AG09309 (cell line): Measurements from ENCODE around the gene PLAGL2.
"Not testable (repeated sequence)": the region's sequence is repeated elsewhere in the genome, so short reads cannot be mapped to it uniquely, and the experiment has no call there.

Experiments used
- DNase-seq: peaks from one replicate; pipeline ENCODE4 v3.0.0-alpha.2; 2010; ENCODE audit warnings: low read depth
- H3K4me3 ChIP-seq: 2 replicates; pipeline ENCODE4 v1.5.1; 2011; ENCODE audit warnings: mild to moderate bottlenecking, low read depth, low read length, moderate library complexity; ENCODE audit not compliant: control insufficient read depth
- CTCF ChIP-seq: IDR thresholded peaks from 2 replicates; pipeline ENCODE4 v1.5.1; 2011; ENCODE audit warnings: mild to moderate bottlenecking, low read depth, low read length, inconsistent platforms; ENCODE audit not compliant: insufficient read depth, control insufficient read depth; ENCODE audit errors: missing control alignments

PLAGL2 gene

DNA sequence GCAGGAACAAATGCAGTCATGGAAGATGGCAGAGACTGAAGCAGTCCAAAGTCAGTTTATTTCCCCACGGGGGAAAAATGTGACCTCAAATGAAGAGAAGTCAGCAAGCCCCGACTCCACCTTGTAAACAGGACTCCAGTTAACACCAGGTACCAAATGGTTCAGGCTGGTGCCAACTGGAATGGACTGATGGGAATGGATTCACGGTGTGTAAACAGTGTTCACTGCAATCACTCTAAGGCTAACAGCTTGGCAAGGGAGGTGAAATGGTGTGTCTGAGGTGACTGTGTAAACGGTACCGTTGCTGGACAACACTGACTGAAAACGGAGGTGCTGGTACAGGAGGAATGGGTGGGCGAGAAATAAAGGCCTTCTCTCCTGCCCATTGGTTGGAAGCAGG, 12.0 kb downstream of the PLAGL2 start:
- DNase-seq, result no peak
- H3K4me3 ChIP-seq, result no peak overlapping the region
- no peak for TF ChIP-seq CTCF

GRCh38 chr20:32193996-32194395, 13.5 kb downstream of the PLAGL2 start:
- no peak for DNase-seq
- no peak for TF ChIP-seq CTCF
- no peak overlapping the region for H3K4me3 ChIP-seq

- not testable (repeated sequence) for DNase-seq, H3K4me3 ChIP-seq
These were observed 14.2 kb downstream of the PLAGL2 start for GRCh38 chr20:32193336-32193735.

DNA sequence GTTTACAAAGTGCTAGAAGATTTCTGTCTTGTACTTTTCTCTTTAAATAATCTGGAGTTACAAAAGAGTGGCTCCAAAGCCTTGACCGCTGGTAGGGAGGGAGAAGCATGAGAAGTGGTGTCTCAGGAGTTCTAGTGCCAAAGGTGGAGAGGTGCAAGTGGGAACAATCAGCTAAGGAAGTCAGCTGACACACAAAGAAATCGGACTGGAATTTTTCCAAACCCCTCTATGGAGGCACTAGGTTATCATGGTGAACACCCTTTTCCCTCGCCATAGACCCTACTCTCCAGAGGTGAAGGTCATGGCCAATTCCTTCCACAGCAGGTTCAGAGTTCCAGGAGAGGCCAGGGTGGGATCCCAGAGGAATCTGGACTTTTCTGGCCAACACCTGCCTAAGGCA, 14.8 kb downstream of the PLAGL2 start:
- DNase-seq, result no peak
- H3K4me3 ChIP-seq, result no peak overlapping the region
- TF ChIP-seq CTCF, result no peak

- no peak for TF ChIP-seq CTCF
- H3K4me3 ChIP-seq, result no peak overlapping the region
- DNase-seq, result no peak
These were observed 15.7 kb downstream of the PLAGL2 start for GRCh38 chr20:32191873-32192272.

- no peak overlapping the region for H3K4me3 ChIP-seq
- DNase-seq, result no peak
- TF ChIP-seq CTCF, result no peak
These were observed 16.1 kb downstream of the PLAGL2 start for GRCh38 chr20:32191422-32191821.

DNA sequence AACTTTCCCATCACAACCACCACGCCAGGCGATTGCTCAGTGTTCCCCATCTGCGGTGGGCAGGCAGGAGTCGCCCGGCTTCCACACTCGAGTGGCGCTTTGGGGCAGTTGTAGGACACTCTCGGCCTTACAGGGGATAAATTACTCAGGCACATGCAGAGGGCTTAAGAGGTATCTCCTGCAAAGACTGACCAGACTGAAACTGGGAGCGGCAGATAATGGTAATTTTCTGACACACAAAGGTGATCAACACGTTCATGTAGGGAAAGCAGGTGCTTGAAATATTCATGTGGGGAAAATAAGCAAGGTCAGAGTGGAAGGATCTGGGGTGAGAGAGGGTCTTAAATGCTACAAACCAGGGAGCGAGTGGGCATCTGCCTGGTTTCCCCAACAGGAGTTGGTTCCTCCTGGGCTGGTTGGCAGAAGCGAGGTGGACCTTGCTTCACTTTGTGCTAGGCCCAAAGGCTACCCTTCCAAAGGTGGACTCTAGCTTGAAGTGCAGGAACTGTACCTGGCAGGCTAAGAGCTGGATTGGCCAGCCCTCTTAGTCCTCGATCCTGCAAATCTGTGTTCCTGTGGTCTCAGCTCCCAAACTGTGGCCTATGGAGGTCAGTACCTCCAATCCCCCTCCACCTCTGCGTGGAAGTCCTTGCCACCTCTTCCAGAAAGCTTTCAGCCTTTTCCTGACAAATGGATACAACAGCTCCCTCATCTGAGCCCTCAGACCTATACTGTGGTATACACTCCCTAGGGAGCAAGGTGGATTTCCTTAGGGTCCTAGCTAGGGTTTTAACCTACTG, 16.7 kb downstream of the PLAGL2 start:
- peak overlapping the region; percentile 73 for H3K4me3 ChIP-seq
- no peak for TF ChIP-seq CTCF
- DNase-seq, result no peak
